GM19328 (cell line): ENCODE data around the gene MB21D2.

Experiments used
- ATAC-seq: cut with Tn5 transposase; IDR thresholded peaks from one replicate; pipeline ENCODE4 v1.9.1; 2021; ENCODE audit warnings: mild to moderate bottlenecking, moderate library complexity; ENCODE audit not compliant: unreplicated experiment

MB21D2 gene

GRCh38 chr3:192892981-192893700 is 24.5 kb downstream of the MB21D2 start:
- peak; percentile 87 for ATAC-seq

- no peak for ATAC-seq
Observed at GRCh38 chr3:192890347-192891335, 27.0 kb downstream of the MB21D2 start.

DNA sequence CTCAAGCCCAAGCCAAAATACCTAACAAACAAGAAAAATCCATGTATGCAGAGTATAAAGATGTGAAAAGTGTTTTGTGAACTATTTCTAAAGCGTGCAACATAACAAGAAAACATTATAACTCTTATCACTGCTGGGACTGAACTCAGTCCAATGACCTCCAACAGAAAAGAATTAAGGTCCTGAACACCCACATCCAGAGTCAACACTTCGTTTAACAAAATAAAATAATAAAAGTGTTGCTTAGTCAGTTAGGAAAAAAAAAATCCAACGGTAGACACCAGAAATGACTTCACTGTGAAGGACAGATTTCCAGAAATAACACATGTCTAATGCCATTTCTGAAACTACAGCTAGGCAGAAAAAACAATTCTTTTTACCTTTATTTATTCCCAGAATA is 28.0 kb downstream of the MB21D2 start:
- no peak for ATAC-seq

- ATAC-seq, result no peak
Observed at GRCh38 chr3:192888190-192888589, 29.5 kb downstream of the MB21D2 start.

GRCh38 chr3:192887701-192888100 is 30.0 kb downstream of the MB21D2 start:
- no peak for ATAC-seq

DNA sequence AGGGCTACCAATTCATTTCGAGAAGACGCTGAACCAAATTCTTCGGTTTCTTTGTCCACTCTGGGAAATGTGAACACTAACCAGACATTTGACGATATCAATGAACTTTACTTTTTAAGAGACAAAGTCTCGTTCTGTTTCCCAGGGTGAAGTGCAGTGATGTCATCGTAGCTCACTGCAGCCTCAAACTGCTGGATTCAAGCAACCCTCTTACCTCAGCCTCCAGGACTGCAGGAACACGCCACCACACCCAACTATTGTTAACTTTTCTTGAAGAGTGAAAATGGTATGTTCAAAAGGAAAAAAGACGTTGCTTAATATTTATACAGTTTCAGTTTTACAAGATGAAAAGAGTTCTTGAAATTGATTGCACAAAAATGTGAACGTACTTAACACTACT is 30.6 kb downstream of the MB21D2 start:
- ATAC-seq, result no peak

GRCh38 chr3:192884777-192885773 is 32.6 kb downstream of the MB21D2 start:
- ATAC-seq, result no peak

DNA sequence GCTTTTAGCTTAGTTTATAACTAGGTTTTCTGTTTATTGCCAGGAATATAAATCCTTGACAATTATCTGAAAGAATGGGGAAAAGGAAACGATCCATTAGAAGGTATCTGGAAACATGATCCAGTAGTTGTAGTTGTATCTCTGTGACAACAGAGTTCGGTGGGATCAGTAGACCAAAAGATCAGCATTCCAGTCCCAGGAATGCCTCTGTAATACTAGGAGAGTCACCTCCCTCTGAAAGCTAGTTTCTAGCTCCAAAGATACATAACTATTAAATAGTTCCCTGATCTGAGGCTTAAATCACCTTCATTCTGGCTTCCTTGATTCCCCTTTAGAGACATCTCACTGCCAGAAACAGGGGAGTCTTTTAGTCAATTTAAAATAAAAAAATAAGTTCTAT is 34.1 kb downstream of the MB21D2 start:
- ATAC-seq, result no peak

DNA sequence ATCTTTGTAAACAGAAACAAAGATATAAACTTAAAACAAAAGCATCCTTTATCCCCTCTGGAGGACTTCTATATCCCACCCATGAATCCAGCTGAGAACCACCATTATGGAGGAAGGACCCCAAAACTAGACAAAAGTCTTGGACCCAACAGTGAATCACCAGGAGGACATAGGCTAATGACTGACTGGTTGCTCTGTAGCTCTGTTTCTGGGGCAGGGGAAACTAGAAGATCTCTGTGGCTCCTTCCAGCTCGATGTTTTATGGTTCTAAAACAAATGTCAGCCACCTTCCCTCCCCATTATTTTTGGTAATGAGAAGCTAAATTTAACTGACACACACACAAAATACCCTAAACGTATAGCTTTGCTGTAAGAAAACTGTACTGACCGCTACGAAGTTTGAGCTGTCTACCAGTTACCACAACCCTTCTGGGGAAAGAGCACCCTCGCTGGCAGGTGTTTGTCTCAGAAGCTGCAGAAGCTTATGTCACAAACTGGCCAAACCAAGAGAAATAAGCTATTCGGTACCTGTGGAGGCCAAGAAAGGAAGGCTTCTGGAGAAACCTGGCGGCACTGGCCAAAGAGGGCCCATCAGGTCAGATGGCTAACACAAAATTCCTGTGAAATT is 36.4 kb downstream of the MB21D2 start:
- peak; percentile 64 for ATAC-seq

GRCh38 chr3:192880313-192880712 is 37.3 kb downstream of the MB21D2 start:
- ATAC-seq, result no peak

- ATAC-seq, result no peak
Observed at GRCh38 chr3:192879346-192880031, 38.2 kb downstream of the MB21D2 start.

- ATAC-seq, result no peak
Observed at GRCh38 chr3:192875971-192876565, 41.6 kb downstream of the MB21D2 start.

DNA sequence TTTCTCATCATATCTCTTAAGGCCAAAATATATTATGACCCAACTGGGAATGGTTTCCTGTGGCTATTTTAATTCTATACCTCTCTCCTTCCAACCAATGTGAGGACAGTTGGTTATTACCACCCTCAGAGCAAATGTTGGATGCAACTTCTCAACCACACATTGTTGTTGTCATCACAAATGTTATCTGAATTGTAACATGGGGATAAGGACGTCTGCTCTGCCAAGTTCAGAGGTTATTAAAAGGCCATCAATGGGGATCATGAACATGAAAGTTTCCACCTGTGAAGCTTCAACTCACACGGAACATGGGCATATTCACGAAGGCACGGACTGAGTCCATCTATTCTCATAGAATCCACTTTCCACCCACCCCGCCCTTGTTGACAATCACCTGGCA is 46.8 kb downstream of the MB21D2 start:
- ATAC-seq, result no peak

- no peak for ATAC-seq
Observed at GRCh38 chr3:192869131-192870031, 48.3 kb downstream of the MB21D2 start.

DNA sequence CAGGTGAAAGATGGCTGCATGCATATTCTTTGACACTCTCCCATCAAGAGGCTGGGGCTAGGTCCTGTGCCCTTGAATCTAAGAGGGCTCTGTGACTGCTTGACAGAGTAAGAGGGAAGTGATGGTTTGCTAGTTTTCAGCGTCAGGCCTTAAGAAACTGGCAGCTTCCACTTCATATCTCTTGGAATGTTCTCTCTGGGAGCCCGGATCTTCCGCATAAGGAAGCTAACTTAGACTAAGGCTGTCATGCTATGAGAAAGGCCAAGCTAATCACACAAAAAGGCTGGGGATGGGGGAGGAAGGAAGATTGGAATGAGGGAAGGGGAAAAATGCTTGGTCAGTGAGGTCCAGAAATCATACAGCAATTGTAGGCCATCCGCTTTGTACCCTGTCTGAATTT is 50.0 kb downstream of the MB21D2 start:
- no peak for ATAC-seq

DNA sequence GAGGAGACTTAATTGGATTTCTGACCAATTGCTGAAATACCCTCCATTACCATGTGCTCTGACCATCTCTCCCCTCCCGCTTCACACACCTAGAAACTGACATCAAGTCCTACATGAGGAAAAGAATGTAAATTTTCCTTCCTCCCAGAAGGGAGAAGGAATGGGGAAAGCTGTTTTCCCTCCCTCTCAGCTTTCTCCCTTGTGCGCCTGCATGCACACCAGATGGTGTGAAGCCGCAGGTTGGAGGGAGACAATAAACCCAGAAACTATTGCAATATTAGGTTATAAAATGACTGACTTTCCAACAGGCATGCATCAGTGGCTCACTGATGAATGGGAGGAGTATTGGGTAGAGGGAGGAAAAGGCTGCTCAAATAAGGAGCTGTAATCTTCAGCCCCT is 50.9 kb downstream of the MB21D2 start:
- ATAC-seq, result no peak

DNA sequence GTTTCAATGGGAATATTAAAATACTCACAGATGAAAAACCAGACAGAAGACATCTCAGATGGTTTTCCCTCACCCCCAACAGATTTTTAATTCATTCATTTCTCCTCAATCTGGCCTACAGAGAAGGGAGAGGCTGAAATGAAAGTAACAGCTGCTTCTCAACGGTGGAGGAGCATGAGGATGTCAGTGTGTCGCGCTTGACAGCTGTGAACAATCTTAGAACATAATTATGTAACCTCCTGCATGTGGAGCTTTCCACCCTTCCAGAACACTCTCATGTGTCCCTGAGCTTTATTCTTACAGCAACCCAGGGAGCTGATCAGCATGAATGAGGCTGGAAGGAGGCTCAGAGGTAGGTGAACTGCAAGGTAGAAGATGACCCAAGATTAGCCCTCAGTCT is 52.7 kb downstream of the MB21D2 start:
- peak; percentile 75 for ATAC-seq

DNA sequence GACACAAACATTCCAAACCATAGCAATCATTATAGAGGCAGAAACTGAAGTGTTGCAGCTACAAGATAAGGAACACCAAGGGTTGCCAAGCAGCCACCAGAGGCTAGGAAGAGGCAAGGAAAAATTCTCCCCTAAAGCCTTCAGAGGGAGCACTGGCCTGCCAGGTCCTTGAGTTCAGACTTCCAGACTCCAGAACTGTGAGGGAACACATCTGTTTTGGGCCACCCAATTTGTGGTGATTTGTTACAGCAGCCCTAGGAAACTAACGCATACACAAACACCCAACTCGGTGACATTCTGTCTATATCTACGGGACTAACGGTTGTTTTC is 54.6 kb downstream of the MB21D2 start:
- ATAC-seq, result no peak
